HCT116 (cell line): ENCODE results near the gene SMAD2. TPM values are rescaled to one million over a fixed set of nuclear protein-coding genes. Genes with fewer than 3 reads are reported as not detected.

Source experiments
- ATAC-seq: fragments of 200-7000 bp; cut with Tn5 transposase; 2 replicates; pipeline ENCODE4 v1.9.1; 2020; ENCODE audit warnings: mild to moderate bottlenecking, moderate library complexity
- BruUV-seq: library from RNA; stranded (reverse); fragments of 400-500 nt; replicated peaks from 2 replicates; lab custom pipeline; 2021; lab: Mats Ljungman, UMichigan
- CTCF ChIA-PET: fragments of 300-600 bp; sonication (Branson Sonifier 250); formaldehyde crosslinking; loops from one replicate; lab custom pipeline; 2021; ENCODE audit warnings: antibody characterized with exemption; lab: Charles Lee
- POLR2A ChIA-PET: fragments of 300-600, 350-600 bp; sonication (Branson Sonifier 250); formaldehyde crosslinking; loops from one replicate; lab custom pipeline; 2021; ENCODE audit warnings: antibody characterized with exemption; lab: Charles Lee
- RAD21 ChIA-PET, 2 experiments: fragments of 300-600 bp; sonication (Branson Sonifier 250); formaldehyde crosslinking; loops; one replicate each; lab custom pipeline; 2023; ENCODE audit warnings: low total read pairs in 2 of 2; ENCODE audit not compliant: uncharacterized antibody in 2 of 2, unreplicated experiment in 2 of 2, low non-redundant PET in 1 of 2; lab: Charles Lee
- DNase-seq: peaks from one replicate; pipeline ENCODE4 v3.0.0-alpha.2; 2010; ENCODE audit warnings: low read depth, low spot score
- H2AFZ ChIP-seq: fragments of 200-600 bp; shearing (Covaris generic), sonication (generic); 2 replicates; pipeline ENCODE4 v1.6.1; 2017; ENCODE audit warnings: low read depth, mixed run types, mixed read lengths, antibody characterized with exemption, low read length; ENCODE audit not compliant: poor library complexity, severe bottlenecking
- H3K27ac ChIP-seq: 2 replicates; pipeline ENCODE4 v1.5.1; 2012; ENCODE audit warnings: low read depth, low read length
- H3K27me3 ChIP-seq: fragments of 200-600 bp; sonication (generic); 2 replicates; pipeline ENCODE4 v1.6.1; 2016; ENCODE audit warnings: mixed run types, low read length, mixed read lengths; ENCODE audit not compliant: insufficient read depth
- H3K36me3 ChIP-seq, 2 experiments: fragments of 200-500 bp in 1 of 2; fragments of 200-600 bp in 1 of 2; sonication (Bioruptor generic) in 1 of 2; sonication (generic) in 1 of 2; 2 replicates each; pipeline versions ENCODE4 v1.5.1 to v1.6.1; 2014 to 2016; ENCODE audit warnings: low read length in 2 of 2, inconsistent platforms in 1 of 2, mixed read lengths in 1 of 2, mixed run types in 1 of 2; ENCODE audit not compliant: insufficient read depth in 2 of 2, control insufficient read depth in 1 of 2
- H3K4me1 ChIP-seq, 2 experiments: fragments of 200-600 bp in 1 of 2; sonication (generic) in 1 of 2; 2 replicates each; pipeline versions ENCODE4 v1.5.1 to v1.6.1; 2012 to 2017; ENCODE audit warnings: low read length in 2 of 2, inconsistent platforms in 1 of 2, mild to moderate bottlenecking in 1 of 2, mixed read lengths in 1 of 2, mixed run types in 1 of 2, moderate library complexity in 1 of 2; ENCODE audit not compliant: insufficient read depth in 2 of 2, control insufficient read depth in 1 of 2
- H3K4me2 ChIP-seq: fragments of 200-600 bp; sonication (generic); 2 replicates; pipeline ENCODE4 v1.6.1; 2017; ENCODE audit warnings: mixed run types, low read length, mixed read lengths
- H3K4me3 ChIP-seq, 2 experiments: fragments of 200-600 bp in 1 of 2; sonication (generic) in 1 of 2; replicated peaks in 1 of 2; 2 replicates each; pipeline ENCODE4 v1.5.1; 2011 to 2016; ENCODE audit warnings: low read length in 2 of 2, control low read depth in 1 of 2, low read depth in 1 of 2, mild to moderate bottlenecking in 1 of 2, mixed read lengths in 1 of 2, mixed run types in 1 of 2
- H3K79me2 ChIP-seq: fragments of 200-600 bp; sonication (generic); 2 replicates; pipeline ENCODE4 v1.6.1; 2017; ENCODE audit warnings: mild to moderate bottlenecking, mixed run types, low read length, moderate library complexity, mixed read lengths; ENCODE audit not compliant: insufficient read depth
- H3K9ac ChIP-seq: fragments of 200-600 bp; sonication (generic); 2 replicates; pipeline ENCODE4 v1.6.1; 2016; ENCODE audit warnings: low read length, mixed read lengths
- H3K9me2 ChIP-seq: fragments of 200-600 bp; sonication (generic), shearing (Covaris generic); 2 replicates; pipeline ENCODE4 v1.6.1; 2017; ENCODE audit warnings: mixed run types, mild to moderate bottlenecking, moderate library complexity; ENCODE audit not compliant: insufficient read depth
- H3K9me3 ChIP-seq, 2 experiments: fragments of 200-500 bp in 1 of 2; fragments of 200-600 bp in 1 of 2; sonication (Bioruptor generic) in 1 of 2; sonication (generic) in 1 of 2; 2 replicates each; pipeline ENCODE4 v1.6.1; 2014 to 2017; ENCODE audit warnings: low read length in 2 of 2, mixed read lengths in 2 of 2, inconsistent platforms in 1 of 2, low read depth in 1 of 2, mild to moderate bottlenecking in 1 of 2, mixed run types in 1 of 2, moderate library complexity in 1 of 2; ENCODE audit not compliant: control insufficient read depth in 1 of 2, insufficient read depth in 1 of 2
- H4K20me1 ChIP-seq: fragments of 200-600 bp; sonication (generic), shearing (Covaris generic); 2 replicates; pipeline ENCODE4 v1.6.1; 2017; ENCODE audit warnings: mixed run types, mild to moderate bottlenecking, moderate library complexity; ENCODE audit not compliant: insufficient read depth
- CBX3 ChIP-seq: IDR thresholded peaks from 2 replicates; pipeline ENCODE4 v1.6.1; 2012; ENCODE audit warnings: low read depth
- ELF1 ChIP-seq: IDR thresholded peaks from 2 replicates; pipeline ENCODE4 v1.6.1; 2012; ENCODE audit warnings: low read depth, borderline replicate concordance
- EZH2 ChIP-seq: fragments of 200-600 bp; sonication (generic); IDR thresholded peaks from 2 replicates; pipeline ENCODE4 v1.6.1; 2017; ENCODE audit warnings: antibody characterized with exemption, mixed run types
- EZH2phosphoT487 ChIP-seq: fragments of 200-600 bp; IDR thresholded peaks from 2 replicates; pipeline ENCODE4 v1.6.1; 2018; ENCODE audit warnings: antibody characterized with exemption, borderline replicate concordance
- JUND ChIP-seq: IDR thresholded peaks from 2 replicates; pipeline ENCODE4 v1.6.1; 2012
- POLR2A ChIP-seq: IDR thresholded peaks from 2 replicates; pipeline ENCODE4 v1.7.0; 2011; ENCODE audit warnings: borderline replicate concordance; ENCODE audit not compliant: insufficient read depth, insufficient read length; ENCODE audit errors: extremely low read depth
- REST ChIP-seq: IDR thresholded peaks from 2 replicates; pipeline ENCODE4 v1.6.1; 2012; ENCODE audit warnings: low read depth
- SRF ChIP-seq: IDR thresholded peaks from 2 replicates; pipeline ENCODE4 v1.6.1; 2012; ENCODE audit warnings: low read depth
- TCF7L2 ChIP-seq: IDR thresholded peaks from 2 replicates; pipeline ENCODE4 v1.7.0; 2011; ENCODE audit warnings: borderline replicate concordance, inconsistent platforms; ENCODE audit not compliant: insufficient read depth, insufficient read length; ENCODE audit errors: extremely low read depth
- YY1 ChIP-seq: IDR thresholded peaks from 2 replicates; pipeline ENCODE4 v1.6.1; 2011; ENCODE audit warnings: low read length, low read depth, moderate library complexity, mild to moderate bottlenecking; ENCODE audit not compliant: insufficient replicate concordance; ENCODE audit errors: extremely low read depth
- ZNF274 ChIP-seq: fragments of 200-500 bp; sonication (Bioruptor generic); IDR thresholded peaks from 2 replicates; pipeline ENCODE4 v1.6.1; 2014; ENCODE audit warnings: mild to moderate bottlenecking, low read depth, low read length, inconsistent platforms
- intact Hi-C: fragments of 100-400 bp; cut with micrococcal nuclease; formaldehyde crosslinking; loops from 2 replicates; pipeline ENCODE4 v1.10.0; 2022
- total RNA-seq: library from RNA; stranded (reverse); gene quantifications from one replicate; pipeline ENCODE4 v1.2.1, GENCODE V29; 2021; ENCODE audit not compliant: unreplicated experiment

Gene SMAD2
- total RNA-seq, 1 experiment from 2014 or later = 130 TPM

- no peaks in the 10 kb centered on the region for H3K9me2 ChIP-seq
- DNase-seq = no peak
- no peak overlapping the region for H3K27ac ChIP-seq
- no peak overlapping the region for H3K9ac ChIP-seq
- ChIA-PET RAD21 (no interaction called here), CTCF (no interaction called here), POLR2A (no interaction called here)
- ATAC-seq = no peak
- no peaks in the 10 kb centered on the region for H3K9me3 ChIP-seq
- intact Hi-C loops = no loop called here
- H3K4me1 ChIP-seq = no peaks in the 10 kb centered on the region
- H3K36me3 ChIP-seq = no peaks in the 10 kb centered on the region
- H3K4me2 ChIP-seq = no peak overlapping the region
- no peaks in the 10 kb centered on the region for H3K27me3 ChIP-seq
- no TSS peak for BruUV-seq
- no peak overlapping the region for H3K4me3 ChIP-seq
- no peaks in the 10 kb centered on the region for H3K79me2 ChIP-seq
- H4K20me1 ChIP-seq = no peaks in the 10 kb centered on the region
- H2AFZ ChIP-seq = no peak overlapping the region
- TF ChIP-seq REST = no peak
- no peak for TF ChIP-seq TCF7L2
- no peak for TF ChIP-seq ZNF274
- TF ChIP-seq SRF = no peak
- TF ChIP-seq POLR2A = no peak
- no peak for TF ChIP-seq JUND
These were observed 109.1 kb downstream of the SMAD2 start for GRCh38 chr18:47821314-47821713.

GRCh38 chr18:47817795-47818077 is 112.7 kb downstream of the SMAD2 start:
- DNase-seq (no peak), ATAC-seq (no peak)
- no peak overlapping the region for H3K9ac ChIP-seq
- no peak overlapping the region for H3K27ac ChIP-seq
- H3K79me2 ChIP-seq = no peaks in the 10 kb centered on the region
- no peaks in the 10 kb centered on the region for H3K9me3 ChIP-seq
- TF ChIP-seq EZH2phosphoT487 (no peak), EZH2 (no peak), ELF1 (no peak), CBX3 (no peak), YY1 (no peak)
- ChIA-PET RAD21 (no interaction called here), POLR2A (no interaction called here), CTCF (no interaction called here)
- no TSS peak for BruUV-seq
- H3K27me3 ChIP-seq = no peaks in the 10 kb centered on the region
- no peak overlapping the region for H3K4me3 ChIP-seq
- no peak overlapping the region for H2AFZ ChIP-seq
- H3K36me3 ChIP-seq = no peaks in the 10 kb centered on the region
- no peaks in the 10 kb centered on the region for H3K4me1 ChIP-seq
- intact Hi-C loops = no loop called here
- no peaks in the 10 kb centered on the region for H3K9me2 ChIP-seq
- H3K4me2 ChIP-seq = no peak overlapping the region
- no peaks in the 10 kb centered on the region for H4K20me1 ChIP-seq
